T-helper 1 cell treated with Interleukin-12 subunit alpha and Interleukin-12 subunit beta and Interleukin-4 antibody, amounts not matched to agents 30 μg/mL and 1 μg/mL, for 36 hours (primary cell): ENCODE results near the gene PSMD12.
"Not testable (repeated sequence)": the region's sequence is repeated elsewhere in the genome, so short reads cannot be mapped to it uniquely, and the experiment has no call there.

Source experiments
- H3K27ac Mint-ChIP-seq: one replicate; pipeline ENCODE4 v1.8.0; 2021; ENCODE audit warnings: mild to moderate bottlenecking, mixed read lengths
- H3K27me3 Mint-ChIP-seq: one replicate; pipeline ENCODE4 v1.8.0; 2021; ENCODE audit warnings: low read depth, mixed read lengths
- H3K36me3 Mint-ChIP-seq: one replicate; pipeline ENCODE4 v1.8.0; 2021; ENCODE audit warnings: low read depth, mixed read lengths
- H3K4me1 Mint-ChIP-seq: one replicate; pipeline ENCODE4 v1.8.0; 2021; ENCODE audit warnings: low read depth, mixed read lengths
- H3K4me3 Mint-ChIP-seq: one replicate; pipeline ENCODE4 v1.8.0; 2021; ENCODE audit warnings: mild to moderate bottlenecking, moderate library complexity, mixed read lengths
- H3K9me3 Mint-ChIP-seq: one replicate; pipeline ENCODE4 v1.8.0; 2021; ENCODE audit warnings: mixed read lengths

The PSMD12 gene

DNA sequence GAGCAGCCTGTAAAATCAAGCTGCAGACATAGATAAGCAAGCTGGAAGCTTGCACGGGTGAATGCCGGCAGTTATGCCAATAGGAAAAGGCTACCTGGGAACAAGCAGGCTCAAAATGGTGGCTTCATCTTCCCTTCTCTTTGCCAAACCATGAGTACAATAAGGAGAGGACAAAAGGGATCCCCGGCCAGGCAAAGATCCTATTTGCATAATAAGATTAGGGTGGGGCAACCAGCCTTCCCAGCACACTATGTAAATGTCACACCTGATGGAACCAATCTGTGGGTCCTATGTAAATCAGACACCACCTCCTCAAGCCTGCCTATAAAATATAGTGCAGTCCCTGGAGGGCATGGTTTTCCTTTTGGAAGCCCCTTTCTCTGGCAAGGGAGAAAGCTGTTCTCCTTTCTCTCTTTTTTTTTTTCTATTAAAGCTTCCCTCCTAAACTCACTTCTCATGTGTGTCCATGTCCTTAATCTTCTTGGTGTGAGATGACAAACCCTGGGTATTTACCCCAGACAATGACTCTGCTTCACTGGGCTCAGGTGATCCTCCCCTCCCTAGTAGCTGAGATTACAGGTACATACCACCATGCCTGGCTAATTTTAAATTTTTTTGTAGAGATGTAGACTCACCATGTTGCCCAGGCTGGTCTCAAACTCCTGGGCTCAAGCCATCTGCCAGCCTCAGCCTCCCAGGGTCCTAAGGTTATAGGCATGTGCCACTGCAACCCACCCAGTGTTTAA lies 44.2 kb downstream of the PSMD12 start:
- Mint-ChIP-seq H3K4me1 (no peaks in the 10 kb centered on the region), H3K27me3 (no peaks in the 10 kb centered on the region), H3K4me3 (no peak overlapping the region), H3K9me3 (no peaks in the 10 kb centered on the region), H3K36me3 (no peaks in the 10 kb centered on the region), H3K27ac (no peak overlapping the region)

DNA sequence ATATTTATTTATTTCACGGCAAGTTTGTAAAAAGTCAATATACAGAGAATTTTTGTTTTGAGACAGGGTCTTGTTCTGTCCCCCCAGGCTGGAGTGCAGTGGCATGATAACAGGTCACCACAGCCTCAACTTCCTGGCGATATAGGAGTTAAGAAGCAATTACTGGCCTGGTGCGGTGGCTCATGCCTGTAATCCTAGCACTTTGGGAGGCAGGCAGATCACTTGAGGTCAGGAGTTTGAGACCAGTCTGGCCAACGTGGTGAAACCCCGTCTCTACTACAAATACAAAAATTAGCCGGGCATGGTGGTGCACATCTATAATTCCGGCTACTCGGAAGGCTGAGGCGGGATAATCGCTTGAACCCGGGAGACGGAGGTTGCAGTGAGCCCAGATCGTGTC lies 44.9 kb downstream of the PSMD12 start:
- H3K27ac Mint-ChIP-seq, H3K9me3 Mint-ChIP-seq, H3K36me3 Mint-ChIP-seq, H3K4me1 Mint-ChIP-seq, H3K4me3 Mint-ChIP-seq, H3K27me3 Mint-ChIP-seq: not testable (repeated sequence)

- no peaks in the 10 kb centered on the region for H3K36me3 Mint-ChIP-seq
- no peaks in the 10 kb centered on the region for H3K27me3 Mint-ChIP-seq
- H3K4me1 Mint-ChIP-seq: no peaks in the 10 kb centered on the region
- H3K4me3 Mint-ChIP-seq: no peak overlapping the region
- no peaks in the 10 kb centered on the region for H3K9me3 Mint-ChIP-seq
- H3K27ac Mint-ChIP-seq: no peak overlapping the region
These were observed 49.6 kb downstream of the PSMD12 start for GRCh38 chr17:67316781-67317180.

DNA sequence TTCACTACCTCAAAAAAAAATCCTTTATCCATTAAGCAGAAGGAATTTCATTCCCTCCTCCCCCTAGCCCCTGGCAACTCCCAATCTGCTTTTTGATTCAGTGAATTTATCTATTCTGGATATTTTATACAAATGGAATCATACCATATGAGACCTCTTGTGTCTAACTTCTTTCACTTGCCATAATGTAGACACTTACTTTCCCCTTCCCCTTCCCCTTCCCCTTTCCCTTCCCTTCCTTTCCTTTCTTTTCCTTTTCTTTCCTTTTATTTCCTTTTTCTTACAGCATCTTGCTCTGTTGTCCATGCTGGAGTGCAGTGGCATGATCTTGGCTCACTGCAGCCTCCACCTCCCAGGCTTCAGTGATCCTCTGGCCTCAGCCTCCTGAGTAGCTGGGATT lies 50.5 kb downstream of the PSMD12 start:
- Mint-ChIP-seq H3K27ac (no peak overlapping the region), H3K27me3 (no peaks in the 10 kb centered on the region), H3K4me1 (no peaks in the 10 kb centered on the region), H3K4me3 (no peak overlapping the region), H3K9me3 (no peaks in the 10 kb centered on the region), H3K36me3 (no peaks in the 10 kb centered on the region)

DNA sequence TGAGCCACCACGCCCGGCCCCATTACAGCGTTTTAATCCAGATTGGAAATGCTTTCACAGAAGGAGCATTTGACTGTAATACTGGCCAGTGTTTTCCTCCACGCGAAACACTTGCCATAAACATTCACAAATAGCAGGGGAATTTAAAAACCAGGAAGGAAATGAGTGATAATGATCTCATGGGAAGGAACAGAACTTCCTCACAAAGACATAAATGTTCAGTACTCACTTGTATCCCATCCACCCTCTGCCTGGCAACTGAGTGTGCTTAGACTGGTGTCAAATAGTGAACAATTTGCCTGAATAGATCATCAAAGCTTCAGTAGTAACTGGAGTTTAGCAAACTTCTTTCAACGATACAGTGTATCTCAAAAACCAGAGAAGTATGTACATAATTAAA lies 54.1 kb downstream of the PSMD12 start:
- no peaks in the 10 kb centered on the region for H3K9me3 Mint-ChIP-seq
- H3K36me3 Mint-ChIP-seq: no peaks in the 10 kb centered on the region
- no peak overlapping the region for H3K27ac Mint-ChIP-seq
- H3K4me1 Mint-ChIP-seq: no peaks in the 10 kb centered on the region
- H3K4me3 Mint-ChIP-seq: no peak overlapping the region
- no peaks in the 10 kb centered on the region for H3K27me3 Mint-ChIP-seq

DNA sequence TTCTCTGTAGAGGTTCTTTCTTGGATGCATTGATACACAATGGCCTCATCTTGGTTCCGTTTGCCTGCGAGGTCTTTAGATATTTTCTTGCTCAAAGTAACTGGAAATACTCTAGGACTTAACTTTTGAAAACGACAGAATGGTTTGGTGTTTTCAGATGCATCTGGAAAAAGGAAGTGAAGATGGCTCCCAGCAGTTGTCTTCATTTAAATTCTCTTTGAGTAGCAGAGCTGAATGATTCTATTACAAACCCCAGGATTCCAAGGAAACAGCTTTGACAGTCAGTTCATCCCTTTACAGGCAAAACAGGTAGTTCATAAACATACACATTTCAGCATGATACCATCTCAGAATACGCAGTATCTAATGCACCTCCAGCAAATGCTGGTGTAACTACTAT lies 54.8 kb downstream of the PSMD12 start:
- Mint-ChIP-seq H3K4me3 (no peak overlapping the region), H3K9me3 (no peaks in the 10 kb centered on the region), H3K36me3 (no peaks in the 10 kb centered on the region), H3K27ac (no peak overlapping the region), H3K4me1 (no peaks in the 10 kb centered on the region), H3K27me3 (no peaks in the 10 kb centered on the region)

DNA sequence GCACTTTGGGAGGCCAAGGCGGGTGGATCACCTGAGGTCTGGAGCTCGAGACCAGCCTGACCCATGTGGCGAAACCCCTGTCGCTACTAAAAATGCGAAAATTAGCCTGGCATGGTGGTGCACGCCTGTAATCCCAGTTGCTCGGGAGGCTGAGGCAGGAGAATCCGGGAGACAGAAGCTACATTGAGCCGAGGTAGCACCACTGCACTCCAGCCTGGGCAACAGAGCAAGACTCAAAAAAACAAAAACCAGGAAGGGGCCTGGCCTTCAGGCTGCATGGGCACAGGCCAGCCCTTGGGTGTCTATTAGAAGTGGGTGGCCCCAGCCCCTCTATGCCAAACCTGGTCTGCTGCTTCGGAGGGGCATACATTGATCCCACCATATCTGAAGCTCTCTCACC lies 56.0 kb downstream of the PSMD12 start:
- Mint-ChIP-seq H3K27me3 (no peaks in the 10 kb centered on the region), H3K9me3 (no peaks in the 10 kb centered on the region)

DNA sequence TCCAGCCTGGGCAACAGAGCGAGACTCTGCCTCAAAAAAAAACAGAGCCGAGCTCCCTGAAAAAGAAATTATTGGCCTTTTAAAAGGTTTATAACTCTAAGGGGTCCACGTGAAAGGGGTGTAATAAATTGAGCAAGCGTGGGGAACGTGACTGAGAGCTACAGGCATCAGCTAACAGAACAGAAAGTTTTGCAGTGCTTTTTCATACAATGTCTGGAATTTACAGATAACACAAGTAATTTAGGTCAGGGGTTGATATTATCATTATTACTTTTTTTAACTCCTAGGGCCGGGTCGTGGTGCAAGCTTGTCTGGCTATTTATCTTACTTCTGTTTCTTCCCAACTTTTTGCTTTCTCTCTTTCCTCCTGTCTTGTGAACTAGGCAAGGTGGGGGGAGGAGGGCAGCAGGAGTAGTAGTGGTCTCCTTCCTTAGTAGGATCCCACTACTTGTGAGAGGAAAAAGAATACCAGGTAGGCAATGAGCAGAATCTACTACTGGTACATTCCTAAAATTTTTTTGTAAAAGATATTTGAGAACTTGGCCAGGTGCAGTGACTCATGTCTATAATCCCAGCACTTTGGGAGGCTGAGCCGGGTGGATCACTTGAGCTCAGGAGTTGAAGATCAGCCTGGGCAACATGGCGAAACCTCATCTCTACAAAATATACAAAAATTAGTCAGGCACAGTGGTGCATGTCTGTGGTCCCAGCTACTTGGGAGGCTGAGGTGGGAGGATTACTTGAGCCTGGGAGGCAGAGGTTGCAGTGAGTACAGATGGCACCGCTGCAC lies 60.7 kb downstream of the PSMD12 start:
- H3K9me3 Mint-ChIP-seq, H3K4me1 Mint-ChIP-seq, H3K27me3 Mint-ChIP-seq, H3K36me3 Mint-ChIP-seq, H3K27ac Mint-ChIP-seq, H3K4me3 Mint-ChIP-seq: not testable (repeated sequence)

More for the DNA sequence above, 56.0 kb downstream of the PSMD12 start:
- Mint-ChIP-seq H3K4me1 (no peaks in the 10 kb centered on the region), H3K4me3 (no peak overlapping the region), H3K36me3 (no peaks in the 10 kb centered on the region), H3K27ac (no peak overlapping the region)

DNA sequence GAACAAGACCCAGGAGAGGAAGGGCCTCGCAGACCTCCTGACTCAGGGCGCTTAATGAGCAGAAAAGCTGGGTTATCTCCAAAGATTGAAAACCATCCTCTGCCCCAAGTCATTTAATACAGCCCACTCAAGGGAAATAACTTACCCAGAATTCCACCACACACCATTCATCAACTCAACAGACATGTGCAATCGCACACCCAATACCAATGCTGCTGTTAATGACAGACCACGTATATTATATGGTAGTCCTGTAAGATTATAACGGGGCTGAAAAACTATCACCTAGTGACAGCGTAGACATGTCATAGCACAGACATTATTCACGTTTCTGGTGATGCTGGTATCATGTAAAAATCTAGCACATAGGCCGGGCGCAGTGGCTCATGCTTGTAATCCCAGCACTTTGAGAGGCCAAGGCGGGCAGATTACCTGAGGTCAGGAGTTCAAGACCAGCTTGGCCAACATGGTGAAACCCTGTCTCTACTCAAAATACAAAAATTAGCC lies 68.9 kb downstream of the PSMD12 start:
- H3K9me3 Mint-ChIP-seq: no peaks in the 10 kb centered on the region
- H3K4me3 Mint-ChIP-seq: no peak overlapping the region
- H3K27me3 Mint-ChIP-seq: no peaks in the 10 kb centered on the region
- H3K4me1 Mint-ChIP-seq: peaks cover 4% of the 10 kb centered on the region
- H3K36me3 Mint-ChIP-seq: no peaks in the 10 kb centered on the region
- H3K27ac Mint-ChIP-seq: no peak overlapping the region

- H3K27me3 Mint-ChIP-seq: no peaks in the 10 kb centered on the region
- H3K27ac Mint-ChIP-seq: no peak overlapping the region
These were observed 71.8 kb downstream of the PSMD12 start for GRCh38 chr17:67294451-67295199.

DNA sequence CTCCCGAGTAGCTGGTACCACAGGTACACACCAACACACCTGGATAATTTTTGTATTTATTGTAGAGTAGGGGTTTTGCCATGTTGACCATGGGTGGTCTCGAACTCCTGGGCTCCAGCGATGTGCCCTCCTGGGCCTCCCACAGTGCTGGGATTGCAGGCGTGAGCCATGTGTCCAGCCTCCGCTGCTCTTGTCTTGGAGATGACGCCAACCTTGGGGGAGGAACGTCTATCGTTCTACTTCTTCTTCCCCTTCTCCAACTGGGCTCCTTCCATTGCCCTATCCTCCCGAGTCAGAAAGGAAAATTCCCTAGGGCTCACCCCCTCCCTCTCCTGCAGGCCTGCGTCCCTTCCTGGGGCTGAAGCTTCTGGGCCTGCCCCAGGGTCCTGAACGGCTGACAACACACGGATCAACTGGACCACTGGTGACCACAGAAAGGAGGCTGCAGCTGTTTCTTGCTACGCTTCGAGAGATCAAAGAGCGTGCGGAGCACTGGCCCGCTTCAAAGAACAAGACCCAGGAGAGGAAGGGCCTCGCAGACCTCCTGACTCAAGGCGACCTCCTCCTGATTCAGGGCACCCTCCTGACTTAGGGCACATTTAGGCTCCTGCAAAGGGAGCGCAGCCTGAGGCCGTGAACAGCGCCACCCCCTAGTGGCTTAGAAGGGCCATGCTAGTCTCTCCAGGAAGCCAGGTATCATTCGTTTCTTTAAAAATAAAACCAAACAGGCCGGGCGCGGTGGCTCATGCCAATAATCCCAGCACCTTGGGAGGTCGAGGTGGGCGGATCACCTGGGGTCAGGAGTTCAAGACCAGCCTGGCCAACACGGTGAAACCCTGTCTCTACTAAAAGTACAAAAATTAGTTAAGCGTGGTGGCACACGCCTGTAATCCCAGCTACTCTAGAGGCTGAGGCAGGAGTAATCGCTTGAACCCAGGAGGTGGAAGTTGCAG lies 72.8 kb downstream of the PSMD12 start:
- Mint-ChIP-seq H3K27ac (no peak overlapping the region), H3K4me1 (peaks cover 4% of the 10 kb centered on the region), H3K4me3 (no peak overlapping the region), H3K36me3 (no peaks in the 10 kb centered on the region), H3K27me3 (no peaks in the 10 kb centered on the region), H3K9me3 (no peaks in the 10 kb centered on the region)

More at GRCh38 chr17:67294451-67295199, 71.8 kb downstream of the PSMD12 start:
- Mint-ChIP-seq H3K36me3 (no peaks in the 10 kb centered on the region), H3K9me3 (no peaks in the 10 kb centered on the region), H3K4me3 (no peak overlapping the region), H3K4me1 (peaks cover 4% of the 10 kb centered on the region)

- H3K27ac Mint-ChIP-seq: no peak overlapping the region
- no peaks in the 10 kb centered on the region for H3K27me3 Mint-ChIP-seq
- no peaks in the 10 kb centered on the region for H3K9me3 Mint-ChIP-seq
- peaks cover 4% of the 10 kb centered on the region for H3K4me1 Mint-ChIP-seq
- no peaks in the 10 kb centered on the region for H3K36me3 Mint-ChIP-seq
- H3K4me3 Mint-ChIP-seq: no peak overlapping the region
These were observed 75.6 kb downstream of the PSMD12 start for GRCh38 chr17:67290711-67291291.

- Mint-ChIP-seq H3K27me3 (no peaks in the 10 kb centered on the region), H3K4me1 (peaks cover 4% of the 10 kb centered on the region), H3K36me3 (no peaks in the 10 kb centered on the region), H3K4me3 (no peak overlapping the region), H3K27ac (no peak overlapping the region), H3K9me3 (no peaks in the 10 kb centered on the region)
These were observed 76.1 kb downstream of the PSMD12 start for GRCh38 chr17:67290244-67290643.
